HG02642 (cell line): ENCODE measurements around the gene CLDND2.

Source experiments
- ATAC-seq: cut with Tn5 transposase; IDR thresholded peaks from one replicate; pipeline ENCODE4 v1.9.1; 2021; ENCODE audit warnings: mild to moderate bottlenecking; ENCODE audit not compliant: unreplicated experiment, poor library complexity

CLDND2 gene

GRCh38 chr19:51337141-51337860 lies 31.5 kb downstream of the CLDND2 start:
- ATAC-seq, result no peak

- ATAC-seq, result no peak
These were observed 34.9 kb downstream of the CLDND2 start for GRCh38 chr19:51333836-51334460.

GRCh38 chr19:51331716-51332115 lies 37.1 kb downstream of the CLDND2 start:
- no peak for ATAC-seq

- no peak for ATAC-seq
These were observed 37.6 kb downstream of the CLDND2 start for GRCh38 chr19:51331193-51331592.

GRCh38 chr19:51330366-51330765 lies 38.4 kb downstream of the CLDND2 start:
- no peak for ATAC-seq

GRCh38 chr19:51329411-51329810 lies 39.4 kb downstream of the CLDND2 start:
- no peak for ATAC-seq

GRCh38 chr19:51327066-51328001 lies 41.5 kb downstream of the CLDND2 start:
- no peak for ATAC-seq

GRCh38 chr19:51326216-51327065 lies 42.4 kb downstream of the CLDND2 start:
- ATAC-seq, result no peak

GRCh38 chr19:51325161-51325976 lies 43.4 kb downstream of the CLDND2 start:
- ATAC-seq, result no peak

GRCh38 chr19:51324167-51324481 lies 44.7 kb downstream of the CLDND2 start:
- no peak for ATAC-seq

- ATAC-seq, result no peak
These were observed 45.2 kb downstream of the CLDND2 start for GRCh38 chr19:51323481-51324166.

GRCh38 chr19:51321799-51322198 lies 47.0 kb downstream of the CLDND2 start:
- no peak for ATAC-seq

GRCh38 chr19:51320280-51320657 lies 48.5 kb downstream of the CLDND2 start:
- ATAC-seq, result no peak

- ATAC-seq, result no peak
These were observed 49.0 kb downstream of the CLDND2 start for GRCh38 chr19:51319649-51320279.

GRCh38 chr19:51318687-51319648 lies 49.8 kb downstream of the CLDND2 start:
- no peak for ATAC-seq

GRCh38 chr19:51317968-51318367 lies 50.8 kb downstream of the CLDND2 start:
- ATAC-seq, result no peak

- ATAC-seq, result no peak
These were observed 51.4 kb downstream of the CLDND2 start for GRCh38 chr19:51317376-51317775.
